Stimulated activated CD8-positive, alpha-beta memory T cell treated with anti-CD3 and anti-CD28 coated beads, Interleukin-15, amount 100 ng/mL, for 4 hours (primary cell): ENCODE measurements around the gene PPP1R1C.
"Not testable (repeated sequence)": the region's sequence is repeated elsewhere in the genome, so short reads cannot be mapped to it uniquely, and the experiment has no call there.

ENCODE experiments used
- DNase-seq, 2 donors: peaks; one replicate each; pipeline ENCODE4 v3.0.0-alpha.2; 2020; ENCODE audit warnings: low read depth in 2 of 2

PPP1R1C gene

GRCh38 chr2:182015334-182016109 lies 29.9 kb downstream of the PPP1R1C start:
- no peak for DNase-seq

DNA sequence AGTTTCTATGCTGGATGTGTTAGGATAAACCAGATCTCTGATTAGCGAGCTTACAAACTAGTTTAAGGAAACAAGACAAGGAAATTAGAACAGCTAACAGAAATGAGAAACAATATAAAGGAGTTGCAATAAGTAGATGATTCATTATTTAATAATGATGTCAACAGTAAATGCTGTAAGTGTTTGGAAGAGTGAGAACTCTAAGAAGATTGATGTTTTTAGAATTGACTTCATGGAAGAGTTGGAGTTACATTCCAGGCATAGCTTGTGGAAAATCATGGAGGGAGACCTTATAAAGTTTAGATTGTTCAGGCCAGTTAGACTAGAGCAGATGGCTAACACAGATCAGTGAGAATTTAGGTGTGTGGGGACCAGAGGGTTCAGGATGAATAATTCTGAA lies 32.6 kb downstream of the PPP1R1C start:
- no peak for DNase-seq

- no peak for DNase-seq
Observed at GRCh38 chr2:182019731-182020130, 34.1 kb downstream of the PPP1R1C start.

- no peak for DNase-seq
Observed at GRCh38 chr2:182020286-182021070, 34.8 kb downstream of the PPP1R1C start.

GRCh38 chr2:182023235-182023634 lies 37.6 kb downstream of the PPP1R1C start:
- no peak for DNase-seq

GRCh38 chr2:182030875-182031274 lies 45.2 kb downstream of the PPP1R1C start:
- not testable (repeated sequence) for DNase-seq

- DNase-seq: no peak
Observed at GRCh38 chr2:182031956-182032355, 46.3 kb downstream of the PPP1R1C start.

DNA sequence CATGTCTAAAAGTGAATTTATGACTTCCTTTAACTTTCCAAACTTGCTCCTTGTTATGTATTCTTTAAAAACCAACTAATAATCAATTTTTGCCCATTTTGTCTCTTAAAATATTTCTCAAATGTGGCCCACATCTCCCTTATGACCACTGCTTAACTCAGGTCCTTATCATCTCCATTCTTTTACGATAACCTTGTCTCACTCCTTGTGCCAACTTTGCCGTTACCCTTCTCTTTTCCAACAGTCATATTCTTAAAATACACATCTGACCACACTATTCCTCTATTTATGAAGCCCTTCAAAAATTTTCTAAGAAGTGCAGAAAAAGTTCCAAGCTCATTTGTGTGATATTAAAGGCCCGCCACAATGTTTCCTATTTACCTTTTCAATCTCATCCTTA lies 47.8 kb downstream of the PPP1R1C start:
- DNase-seq: no peak

DNA sequence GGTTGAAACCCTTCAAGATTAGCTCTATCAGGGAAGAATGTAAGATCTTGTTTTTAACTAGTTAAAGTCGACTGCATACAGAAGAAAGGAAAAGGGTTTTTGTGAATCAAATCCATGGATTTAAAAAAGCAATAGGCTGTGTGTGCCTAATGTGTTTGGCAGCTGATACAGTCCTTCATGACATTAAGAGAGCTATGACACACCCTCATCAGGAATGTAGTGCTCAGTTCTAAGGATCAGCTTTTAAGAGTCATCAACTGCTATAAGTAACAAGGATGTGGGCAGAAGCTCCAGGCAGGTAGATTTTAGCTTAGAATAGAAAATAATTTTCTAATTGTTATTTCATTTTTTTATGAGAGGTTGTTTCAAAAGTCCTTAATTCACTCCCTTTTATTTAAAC lies 52.9 kb downstream of the PPP1R1C start:
- no peak for DNase-seq

GRCh38 chr2:182043021-182043420 lies 57.4 kb downstream of the PPP1R1C start:
- DNase-seq: no peak

GRCh38 chr2:182043861-182044260 lies 58.2 kb downstream of the PPP1R1C start:
- no peak for DNase-seq

- DNase-seq: no peak
Observed at GRCh38 chr2:182047544-182047943, 61.9 kb downstream of the PPP1R1C start.

GRCh38 chr2:182048088-182048487 lies 62.4 kb downstream of the PPP1R1C start:
- DNase-seq: no peak

GRCh38 chr2:182048621-182049020 lies 63.0 kb downstream of the PPP1R1C start:
- no peak for DNase-seq

GRCh38 chr2:182049372-182050148 lies 63.9 kb downstream of the PPP1R1C start:
- DNase-seq: no peak

GRCh38 chr2:182050333-182051135 lies 64.9 kb downstream of the PPP1R1C start:
- no peak for DNase-seq

DNA sequence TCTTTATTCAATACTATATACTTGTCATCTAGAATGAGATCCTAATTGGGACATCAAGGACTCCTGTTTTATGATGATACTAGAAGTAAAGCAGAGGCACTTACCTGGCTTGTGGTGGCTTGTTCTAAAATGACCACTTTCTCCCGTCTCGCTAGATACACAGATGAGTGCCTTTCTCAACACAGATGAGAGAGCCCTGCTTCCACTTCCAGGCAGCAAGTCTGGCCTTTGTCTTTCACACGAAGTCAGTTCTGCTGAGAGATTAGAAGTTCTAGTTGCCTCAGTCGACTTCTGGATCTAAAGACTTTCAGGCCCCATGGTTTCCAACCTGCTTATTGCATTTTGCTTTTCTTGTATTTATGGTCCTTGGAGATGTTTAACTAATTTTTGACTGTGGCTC lies 70.3 kb downstream of the PPP1R1C start:
- no peak for DNase-seq

GRCh38 chr2:182057002-182057401 lies 71.3 kb downstream of the PPP1R1C start:
- DNase-seq: no peak

DNA sequence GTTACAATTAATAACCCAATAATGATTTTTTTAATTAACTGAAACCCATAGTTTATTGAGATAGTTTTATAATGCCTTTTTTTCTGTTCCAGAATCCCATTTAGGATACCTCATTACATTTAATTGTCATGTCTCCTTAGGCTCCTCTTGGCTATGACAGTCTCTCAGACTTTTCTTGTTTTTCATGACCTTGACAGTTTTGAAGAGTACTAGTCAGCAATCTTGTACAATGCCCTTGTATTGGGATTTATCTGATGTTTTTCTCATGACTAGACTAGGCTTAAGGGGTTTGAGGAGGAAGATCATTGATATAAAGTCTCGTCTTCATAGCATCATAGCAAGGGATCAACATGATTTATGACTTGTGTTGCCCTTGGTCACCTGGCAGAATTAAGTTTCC lies 72.4 kb downstream of the PPP1R1C start:
- DNase-seq: no peak

DNA sequence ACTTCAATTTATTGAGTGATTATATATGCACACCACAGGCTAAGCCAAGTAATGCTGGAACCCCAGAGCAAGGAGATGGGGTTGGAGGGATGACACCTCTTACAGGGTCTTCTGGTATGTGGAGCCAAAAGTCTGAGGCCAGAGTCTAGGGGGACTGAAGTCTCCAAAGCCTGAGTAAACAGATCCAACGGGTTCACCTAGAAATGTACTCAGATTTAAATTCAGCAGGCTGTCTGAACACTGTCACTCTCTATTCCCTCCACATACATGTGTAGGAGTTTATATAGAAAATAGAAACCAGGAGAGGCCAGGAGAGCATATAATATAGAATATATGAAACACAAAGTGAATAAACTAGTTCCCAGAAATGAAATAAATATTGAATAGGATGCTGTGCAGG lies 76.1 kb downstream of the PPP1R1C start:
- DNase-seq: no peak

DNA sequence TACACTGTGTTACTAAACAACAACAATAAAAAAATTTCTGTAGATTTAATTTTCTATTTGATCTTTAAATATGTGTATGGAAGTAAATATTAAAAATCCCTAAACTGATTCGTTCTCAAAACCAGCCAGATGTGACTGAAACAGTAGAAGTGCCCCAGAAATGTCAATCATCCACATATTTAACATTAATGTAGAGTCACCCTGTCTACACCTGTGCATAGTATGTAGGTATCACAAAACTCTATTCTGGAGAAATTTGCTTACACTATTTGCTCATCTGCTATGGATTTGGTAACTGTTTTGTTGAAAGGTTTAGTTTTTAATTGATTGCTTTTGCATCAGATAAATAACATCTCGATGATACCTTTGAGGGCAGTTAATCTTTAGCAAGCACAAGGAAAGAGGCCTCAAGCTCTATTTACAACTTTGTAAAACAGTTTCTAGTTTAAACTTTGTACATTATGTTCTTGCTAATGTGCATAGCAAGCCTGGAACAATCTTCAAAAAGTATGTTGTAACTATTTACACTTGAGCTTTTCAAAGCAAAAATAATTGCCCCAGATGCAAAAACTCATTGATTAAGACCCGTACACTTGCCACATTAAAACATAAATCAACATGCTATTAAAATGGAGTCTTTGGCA lies 76.8 kb downstream of the PPP1R1C start:
- DNase-seq: no peak
